Ovary (tissue), 3 donors: ENCODE results near the gene NEK11.

Experiments
- POLR2A ChIP-seq: fragments of 450-650 bp; IDR thresholded peaks from one replicate; pipeline ENCODE4 v1.6.1; 2017; ENCODE audit warnings: antibody characterized with exemption, mild to moderate bottlenecking, moderate library complexity
- TF ChIP-seq, protein P1 (sequence below), 3 donors: fragments of 450-650 bp in 2 of 3; fragments of 200-600 bp in 1 of 3; IDR thresholded peaks; one replicate each; pipeline versions ENCODE4 v1.5.1 to v1.8.0; 2016 to 2022; ENCODE audit warnings: antibody characterized with exemption in 3 of 3, mild to moderate bottlenecking in 1 of 3
- donor health status: DM: no; HTN: no; CAD: no.

DNA sequence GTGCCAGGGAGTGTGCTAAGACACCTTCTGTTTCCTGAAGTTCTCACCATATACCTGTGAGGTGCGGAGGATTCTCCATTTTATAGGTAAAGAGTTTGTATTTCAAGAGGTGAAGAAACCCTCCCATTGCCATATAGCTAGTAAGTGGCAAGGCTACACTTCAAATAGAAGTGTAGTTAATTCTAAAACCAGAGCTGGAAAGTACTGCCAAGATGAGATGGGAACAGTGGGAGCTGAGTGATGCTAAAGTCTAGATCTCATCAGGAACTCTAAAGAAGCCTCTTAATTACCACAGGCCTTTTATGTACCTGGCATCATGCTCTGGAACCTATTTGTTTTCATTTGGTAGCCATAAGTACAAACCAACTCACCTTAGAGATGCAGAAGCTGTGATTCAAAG is 256.3 kb downstream of the NEK11 start:
- TF ChIP-seq, protein P1, sequence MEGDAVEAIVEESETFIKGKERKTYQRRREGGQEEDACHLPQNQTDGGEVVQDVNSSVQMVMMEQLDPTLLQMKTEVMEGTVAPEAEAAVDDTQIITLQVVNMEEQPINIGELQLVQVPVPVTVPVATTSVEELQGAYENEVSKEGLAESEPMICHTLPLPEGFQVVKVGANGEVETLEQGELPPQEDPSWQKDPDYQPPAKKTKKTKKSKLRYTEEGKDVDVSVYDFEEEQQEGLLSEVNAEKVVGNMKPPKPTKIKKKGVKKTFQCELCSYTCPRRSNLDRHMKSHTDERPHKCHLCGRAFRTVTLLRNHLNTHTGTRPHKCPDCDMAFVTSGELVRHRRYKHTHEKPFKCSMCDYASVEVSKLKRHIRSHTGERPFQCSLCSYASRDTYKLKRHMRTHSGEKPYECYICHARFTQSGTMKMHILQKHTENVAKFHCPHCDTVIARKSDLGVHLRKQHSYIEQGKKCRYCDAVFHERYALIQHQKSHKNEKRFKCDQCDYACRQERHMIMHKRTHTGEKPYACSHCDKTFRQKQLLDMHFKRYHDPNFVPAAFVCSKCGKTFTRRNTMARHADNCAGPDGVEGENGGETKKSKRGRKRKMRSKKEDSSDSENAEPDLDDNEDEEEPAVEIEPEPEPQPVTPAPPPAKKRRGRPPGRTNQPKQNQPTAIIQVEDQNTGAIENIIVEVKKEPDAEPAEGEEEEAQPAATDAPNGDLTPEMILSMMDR (IDR thresholded peaks at IDR 0.05) = no peak
- no peak for TF ChIP-seq POLR2A
